ENCODE data around the gene KMT2C. TPM values are rescaled to one million over a fixed set of nuclear protein-coding genes. Genes with fewer than 3 reads are reported as not detected.

Gene KMT2C
- total RNA-seq, 1 donor from 2014 or later = 101 TPM

GRCh38 chr7:152340161-152340560 lies 95.6 kb downstream of the KMT2C start:
- ATAC-seq (no peak), DNase-seq (no peak)
- no peak overlapping the region for H3K27ac ChIP-seq
- no peaks in the 10 kb centered on the region for H3K9me3 ChIP-seq
- TF ChIP-seq CTCF (IDR thresholded peaks at IDR 0.05) = no peak
- H3K36me3 ChIP-seq = no peaks in the 10 kb centered on the region
- intact Hi-C loops (cut with DNase I) = no loop called here
- no peak overlapping the region for H3K4me3 ChIP-seq
- H3K4me1 ChIP-seq = peaks cover 56% of the 10 kb centered on the region
- H3K27me3 ChIP-seq (ENCODE audit: low read depth) = no peaks in the 10 kb centered on the region

- Histone ChIP-seq H3K27ac (no peak overlapping the region), H3K4me3 (no peak overlapping the region), H3K9me3 (no peaks in the 10 kb centered on the region), H3K4me1 (peaks cover 65% of the 10 kb centered on the region), H3K36me3 (no peaks in the 10 kb centered on the region), H3K27me3 (ENCODE audit: low read depth) (no peaks in the 10 kb centered on the region)
- DNase-seq = no peak
- no peak for ATAC-seq
- intact Hi-C loops (cut with DNase I) = no loop called here
- TF ChIP-seq CTCF (IDR thresholded peaks at IDR 0.05) = no peak
Measured at GRCh38 chr7:152338561-152338960, 97.2 kb downstream of the KMT2C start.

- intact Hi-C loops (cut with DNase I) = no loop called here
- H3K27me3 ChIP-seq (ENCODE audit: low read depth) = no peaks in the 10 kb centered on the region
- ATAC-seq (peak; percentile 80 to 85), DNase-seq (no peak)
- TF ChIP-seq CTCF (IDR thresholded peaks at IDR 0.05) = peak; percentile 52
- no peaks in the 10 kb centered on the region for H3K36me3 ChIP-seq
- no peak overlapping the region for H3K4me3 ChIP-seq
- peaks cover 58% of the 10 kb centered on the region for H3K4me1 ChIP-seq
- H3K27ac ChIP-seq = no peak overlapping the region
- H3K9me3 ChIP-seq = no peaks in the 10 kb centered on the region
Measured at GRCh38 chr7:152336754-152337368, 98.9 kb downstream of the KMT2C start.

GRCh38 chr7:152335900-152336571 lies 99.8 kb downstream of the KMT2C start:
- DNase-seq (no peak), ATAC-seq (peak; percentile 39 to 68)
- no peak for TF ChIP-seq CTCF (IDR thresholded peaks at IDR 0.05)
- H3K9me3 ChIP-seq = no peaks in the 10 kb centered on the region
- intact Hi-C loops (cut with DNase I) = no loop called here
- H3K4me3 ChIP-seq = peak overlapping the region; percentile 30
- H3K4me1 ChIP-seq = peaks cover 49% of the 10 kb centered on the region
- no peaks in the 10 kb centered on the region for H3K36me3 ChIP-seq
- no peaks in the 10 kb centered on the region for H3K27me3 ChIP-seq (ENCODE audit: low read depth)
- H3K27ac ChIP-seq = peak overlapping the region; percentile 44

- no peak for ATAC-seq
- intact Hi-C loops (cut with DNase I) = no loop called here
- Histone ChIP-seq H3K27ac (no peak overlapping the region), H3K27me3 (ENCODE audit: low read depth) (no peaks in the 10 kb centered on the region), H3K36me3 (peaks cover 18% of the 10 kb centered on the region), H3K4me1 (peaks cover 36% of the 10 kb centered on the region), H3K4me3 (no peak overlapping the region), H3K9me3 (no peaks in the 10 kb centered on the region)
- no peak for DNase-seq
- TF ChIP-seq CTCF (IDR thresholded peaks at IDR 0.05) = no peak
Measured at GRCh38 chr7:152333134-152333533, 102.7 kb downstream of the KMT2C start.

All from lower lobe of right lung (tissue), 2 donors.